AG09309 (cell line): ENCODE data around the gene LRRC23.

Experiments
- DNase-seq: peaks from one replicate; pipeline ENCODE4 v3.0.0-alpha.2; 2010; ENCODE audit warnings: low read depth
- H3K4me3 ChIP-seq: 2 replicates; pipeline ENCODE4 v1.5.1; 2011; ENCODE audit warnings: mild to moderate bottlenecking, low read depth, low read length, moderate library complexity; ENCODE audit not compliant: control insufficient read depth
- TF ChIP-seq, protein P1 (sequence below): IDR thresholded peaks from 2 replicates; pipeline ENCODE4 v1.5.1; 2011; ENCODE audit warnings: mild to moderate bottlenecking, low read depth, low read length, inconsistent platforms; ENCODE audit not compliant: insufficient read depth, control insufficient read depth; ENCODE audit errors: missing control alignments

Gene LRRC23

DNA sequence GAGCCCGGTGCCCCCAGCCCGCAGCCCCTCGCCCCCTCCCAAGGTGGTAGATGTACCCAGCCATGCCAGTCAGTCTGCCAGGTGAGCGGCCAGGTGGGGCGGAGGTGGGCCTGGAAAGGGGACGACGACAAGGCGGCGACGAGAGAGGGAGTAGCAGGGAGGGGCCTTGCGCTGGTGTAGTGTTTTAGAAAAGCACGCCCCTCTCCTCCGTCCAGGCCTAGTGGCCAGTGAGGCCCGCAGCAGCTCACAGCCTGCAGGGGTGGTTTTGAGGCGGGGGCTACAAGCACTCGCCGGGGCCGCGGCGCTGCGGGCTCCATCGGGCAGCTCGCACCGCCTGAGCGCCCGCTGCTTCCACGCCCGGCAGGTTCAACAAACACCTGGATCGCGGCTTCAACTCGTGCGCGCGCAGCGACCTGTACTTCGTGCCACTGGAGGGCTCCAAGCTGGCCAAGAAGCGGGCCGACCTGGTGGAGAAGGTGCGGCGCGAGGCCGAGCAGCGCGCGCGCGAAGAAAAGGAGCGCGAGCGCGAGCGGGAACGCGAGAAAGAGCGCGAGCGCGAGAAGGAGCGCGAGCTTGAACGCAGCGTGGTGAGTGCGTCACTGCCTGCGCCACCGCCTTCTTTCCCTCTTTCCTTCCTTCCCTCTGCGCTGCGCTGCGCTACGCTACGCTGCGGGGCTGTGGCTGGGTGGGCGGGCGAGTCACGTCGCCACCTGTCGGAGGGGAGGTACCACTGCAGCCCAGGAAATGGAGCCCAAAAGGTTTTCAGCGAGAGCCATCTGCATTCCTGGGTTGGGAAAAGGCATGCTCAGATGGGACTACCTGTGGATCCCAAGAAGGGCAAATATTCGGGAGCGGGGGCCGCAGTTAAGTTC is 33.1 kb downstream of the LRRC23 start:
- TF ChIP-seq, protein P1, sequence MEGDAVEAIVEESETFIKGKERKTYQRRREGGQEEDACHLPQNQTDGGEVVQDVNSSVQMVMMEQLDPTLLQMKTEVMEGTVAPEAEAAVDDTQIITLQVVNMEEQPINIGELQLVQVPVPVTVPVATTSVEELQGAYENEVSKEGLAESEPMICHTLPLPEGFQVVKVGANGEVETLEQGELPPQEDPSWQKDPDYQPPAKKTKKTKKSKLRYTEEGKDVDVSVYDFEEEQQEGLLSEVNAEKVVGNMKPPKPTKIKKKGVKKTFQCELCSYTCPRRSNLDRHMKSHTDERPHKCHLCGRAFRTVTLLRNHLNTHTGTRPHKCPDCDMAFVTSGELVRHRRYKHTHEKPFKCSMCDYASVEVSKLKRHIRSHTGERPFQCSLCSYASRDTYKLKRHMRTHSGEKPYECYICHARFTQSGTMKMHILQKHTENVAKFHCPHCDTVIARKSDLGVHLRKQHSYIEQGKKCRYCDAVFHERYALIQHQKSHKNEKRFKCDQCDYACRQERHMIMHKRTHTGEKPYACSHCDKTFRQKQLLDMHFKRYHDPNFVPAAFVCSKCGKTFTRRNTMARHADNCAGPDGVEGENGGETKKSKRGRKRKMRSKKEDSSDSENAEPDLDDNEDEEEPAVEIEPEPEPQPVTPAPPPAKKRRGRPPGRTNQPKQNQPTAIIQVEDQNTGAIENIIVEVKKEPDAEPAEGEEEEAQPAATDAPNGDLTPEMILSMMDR: peak; percentile 91
- peak overlapping the region; percentile 49 for H3K4me3 ChIP-seq
- peak; percentile 64 for DNase-seq

DNA sequence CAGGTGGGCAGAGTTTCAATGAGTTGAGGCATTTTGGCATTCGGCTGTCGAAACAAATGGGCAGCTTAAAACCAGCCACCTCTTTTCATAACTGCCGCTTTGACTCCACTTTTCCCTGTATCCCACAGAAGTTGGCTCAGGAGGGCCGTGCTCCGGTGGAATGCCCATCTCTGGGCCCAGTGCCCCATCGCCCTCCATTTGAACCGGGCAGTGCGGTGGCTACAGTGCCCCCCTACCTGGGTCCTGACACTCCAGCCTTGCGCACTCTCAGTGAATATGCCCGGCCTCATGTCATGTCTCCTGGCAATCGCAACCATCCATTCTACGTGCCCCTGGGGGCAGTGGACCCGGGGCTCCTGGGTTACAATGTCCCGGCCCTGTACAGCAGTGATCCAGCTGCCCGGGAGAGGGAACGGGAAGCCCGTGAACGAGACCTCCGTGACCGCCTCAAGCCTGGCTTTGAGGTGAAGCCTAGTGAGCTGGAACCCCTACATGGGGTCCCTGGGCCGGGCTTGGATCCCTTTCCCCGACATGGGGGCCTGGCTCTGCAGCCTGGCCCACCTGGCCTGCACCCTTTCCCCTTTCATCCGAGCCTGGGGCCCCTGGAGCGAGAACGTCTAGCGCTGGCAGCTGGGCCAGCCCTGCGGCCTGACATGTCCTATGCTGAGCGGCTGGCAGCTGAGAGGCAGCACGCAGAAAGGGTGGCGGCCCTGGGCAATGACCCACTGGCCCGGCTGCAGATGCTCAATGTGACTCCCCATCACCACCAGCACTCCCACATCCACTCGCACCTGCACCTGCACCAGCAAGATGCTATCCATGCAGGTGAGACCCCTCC is 34.0 kb downstream of the LRRC23 start:
- DNase-seq: no peak
- H3K4me3 ChIP-seq: peak overlapping the region; percentile 49
- TF ChIP-seq, protein P1: no peak

DNA sequence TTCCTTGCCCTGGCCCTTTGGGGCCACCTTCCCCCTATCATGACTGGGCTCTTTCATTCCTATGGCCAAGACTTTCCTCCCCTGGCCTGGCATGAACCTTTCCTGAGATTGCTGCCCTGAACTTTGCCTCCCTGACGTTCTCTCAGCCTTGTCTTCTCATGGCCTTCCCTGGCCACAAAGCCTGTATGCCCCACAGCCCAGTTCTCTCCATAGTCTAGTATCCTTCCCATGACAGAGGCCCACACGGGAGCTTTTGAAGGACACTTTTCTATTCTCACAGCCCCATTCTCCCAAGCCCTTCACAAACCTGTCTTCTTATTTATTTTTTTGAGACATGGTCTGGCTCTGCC is 34.5 kb downstream of the LRRC23 start:
- TF ChIP-seq, protein P1: no peak
- H3K4me3 ChIP-seq: no peak overlapping the region
- DNase-seq: no peak

DNA sequence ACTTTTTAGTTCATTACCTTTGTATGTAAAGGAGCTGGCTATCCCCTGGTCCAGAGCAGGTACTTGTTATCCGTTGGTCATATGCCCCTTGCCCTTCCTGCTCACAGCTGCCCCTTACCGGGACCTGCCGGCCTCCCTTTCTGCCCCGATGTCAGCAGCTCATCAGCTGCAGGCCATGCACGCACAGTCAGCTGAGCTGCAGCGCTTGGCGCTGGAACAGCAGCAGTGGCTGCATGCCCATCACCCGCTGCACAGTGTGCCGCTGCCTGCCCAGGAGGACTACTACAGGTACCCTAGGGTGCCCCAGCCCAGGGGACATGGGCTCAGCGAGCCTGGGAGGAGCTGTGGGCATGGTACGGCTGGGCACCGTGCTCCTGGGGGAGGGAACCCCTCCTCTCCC is 36.6 kb downstream of the LRRC23 start:
- DNase-seq: no peak
- no peak overlapping the region for H3K4me3 ChIP-seq
- TF ChIP-seq, protein P1: no peak

DNA sequence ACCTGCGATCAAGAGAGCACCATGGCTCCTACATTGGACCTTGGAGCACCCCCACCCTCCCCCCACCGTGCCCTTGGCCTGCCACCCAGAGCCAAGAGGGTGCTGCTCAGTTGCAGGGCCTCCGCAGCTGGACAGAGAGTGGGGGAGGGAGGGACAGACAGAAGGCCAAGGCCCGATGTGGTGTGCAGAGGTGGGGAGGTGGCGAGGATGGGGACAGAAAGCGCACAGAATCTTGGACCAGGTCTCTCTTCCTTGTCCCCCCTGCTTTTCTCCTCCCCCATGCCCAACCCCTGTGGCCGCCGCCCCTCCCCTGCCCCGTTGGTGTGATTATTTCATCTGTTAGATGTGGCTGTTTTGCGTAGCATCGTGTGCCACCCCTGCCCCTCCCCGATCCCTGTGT is 37.2 kb downstream of the LRRC23 start:
- no peak for DNase-seq
- TF ChIP-seq, protein P1: no peak
- no peak overlapping the region for H3K4me3 ChIP-seq

DNA sequence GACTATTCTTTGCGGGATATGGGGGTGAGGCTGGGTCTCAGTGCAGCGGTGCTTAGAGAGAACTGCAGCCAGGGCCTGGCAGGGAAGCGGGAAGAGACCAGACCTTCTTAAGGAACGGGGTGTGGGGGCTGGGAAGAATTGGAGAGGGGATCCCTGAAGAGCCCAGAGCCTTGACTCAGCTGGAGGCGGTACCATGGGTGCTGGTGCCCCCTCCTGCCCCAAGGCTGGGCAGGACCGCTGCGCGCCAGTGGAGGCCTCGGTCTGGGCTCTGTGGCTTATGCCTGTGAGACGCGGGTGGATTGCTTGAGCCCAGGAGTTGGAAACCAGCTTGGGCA is 37.7 kb downstream of the LRRC23 start:
- H3K4me3 ChIP-seq: no peak overlapping the region

More for the DNA sequence above, 37.7 kb downstream of the LRRC23 start:
- no peak for DNase-seq
- TF ChIP-seq, protein P1: no peak
